WTC11 (cell line): ENCODE results near the gene ASCC1. TPM values are rescaled to one million over a fixed set of nuclear protein-coding genes. Genes with fewer than 3 reads are reported as not detected.

Source experiments
- ATAC-seq: fragments of 200-7000 bp; cut with Tn5 transposase; 2 replicates; pipeline ENCODE4 v1.10.0; 2021; ENCODE audit warnings: mild to moderate bottlenecking, moderate library complexity
- CTCF ChIA-PET: fragments of 300-600 bp; sonication (Branson Sonifier 250); formaldehyde crosslinking; loops from one replicate; lab custom pipeline; 2021; ENCODE audit warnings: antibody characterized with exemption; lab: Charles Lee
- POLR2A ChIA-PET: fragments of 350-600 bp; sonication (Branson Sonifier 250); formaldehyde crosslinking; loops from one replicate; lab custom pipeline; 2021; ENCODE audit warnings: antibody characterized with exemption; lab: Charles Lee
- DNase-seq: peaks from one replicate; pipeline ENCODE4 v3.0.0; 2021; ENCODE audit warnings: low spot score
- H3K27ac Mint-ChIP-seq: 2 replicates; pipeline ENCODE4 v1.8.0; 2021; ENCODE audit warnings: mixed read lengths
- H3K27me3 Mint-ChIP-seq: 2 replicates; pipeline ENCODE4 v1.8.0; 2021; ENCODE audit warnings: low read depth, mild to moderate bottlenecking, moderate library complexity, mixed read lengths
- H3K36me3 Mint-ChIP-seq: 2 replicates; pipeline ENCODE4 v1.8.0; 2021; ENCODE audit warnings: mixed read lengths
- H3K4me1 Mint-ChIP-seq: 2 replicates; pipeline ENCODE4 v1.8.0; 2022; ENCODE audit warnings: mixed read lengths
- H3K4me3 Mint-ChIP-seq: 2 replicates; pipeline ENCODE4 v1.8.0; 2021; ENCODE audit warnings: mild to moderate bottlenecking, moderate library complexity, mixed read lengths
- H3K9me3 Mint-ChIP-seq: 2 replicates; pipeline ENCODE4 v1.8.0; 2021; ENCODE audit warnings: mixed read lengths
- CBFB ChIP-seq: sonication (generic); formaldehyde crosslinking; IDR thresholded peaks from 2 replicates; pipeline ENCODE4 v1.8.1; 2022; ENCODE audit warnings: mild to moderate bottlenecking, low read depth, missing genetic modification reagents
- CREB1 ChIP-seq: sonication (generic); formaldehyde crosslinking; IDR thresholded peaks from 2 replicates; pipeline ENCODE4 v1.8.0; 2023; ENCODE audit warnings: mild to moderate bottlenecking, missing genetic modification reagents
- CREM ChIP-seq: sonication (generic); formaldehyde crosslinking; IDR thresholded peaks from 2 replicates; pipeline ENCODE4 v1.8.1; 2022; ENCODE audit warnings: mild to moderate bottlenecking, missing genetic modification reagents, moderate library complexity
- ESRRA ChIP-seq: sonication (generic); formaldehyde crosslinking; IDR thresholded peaks from 2 replicates; pipeline ENCODE4 v1.8.1; 2022; ENCODE audit warnings: mild to moderate bottlenecking, missing genetic modification reagents, borderline replicate concordance
- FOXP1 ChIP-seq: sonication (generic); formaldehyde crosslinking; IDR thresholded peaks from 2 replicates; pipeline ENCODE4 v1.8.0; 2022; ENCODE audit warnings: missing genetic modification reagents, mild to moderate bottlenecking, moderate library complexity, borderline replicate concordance
- GRHL2 ChIP-seq: fragments of 250-450 bp; sonication (Bioruptor Pico); IDR thresholded peaks from 2 replicates; pipeline ENCODE4 v1.8.0; 2022; ENCODE audit warnings: mild to moderate bottlenecking, moderate library complexity; ENCODE audit not compliant: insufficient replicate concordance, severe bottlenecking
- MYBL2 ChIP-seq: sonication (generic); formaldehyde crosslinking; IDR thresholded peaks from 2 replicates; pipeline ENCODE4 v1.8.1; 2023; ENCODE audit warnings: mild to moderate bottlenecking, moderate library complexity, missing genetic modification reagents
- NR1H2 ChIP-seq: sonication (generic); formaldehyde crosslinking; IDR thresholded peaks from 2 replicates; pipeline ENCODE4 v1.9.0; 2021; ENCODE audit warnings: mild to moderate bottlenecking, moderate library complexity, missing genetic modification reagents
- OVOL2 ChIP-seq: fragments of 250-450 bp; sonication (Bioruptor Pico); IDR thresholded peaks from 2 replicates; pipeline ENCODE4 v1.9.0; 2021; ENCODE audit warnings: mild to moderate bottlenecking, borderline replicate concordance
- RELA ChIP-seq: sonication (generic); formaldehyde crosslinking; IDR thresholded peaks from 2 replicates; pipeline ENCODE4 v1.8.1; 2022; ENCODE audit warnings: missing genetic modification reagents, mild to moderate bottlenecking, borderline replicate concordance
- SMAD3 ChIP-seq: sonication (generic); formaldehyde crosslinking; IDR thresholded peaks from 2 replicates; pipeline ENCODE4 v1.8.0; 2022; ENCODE audit warnings: missing genetic modification reagents, mild to moderate bottlenecking, borderline replicate concordance
- ZNF423 ChIP-seq: fragments of 250-450 bp; sonication (Bioruptor Pico); IDR thresholded peaks from 2 replicates; pipeline ENCODE4 v2.1.2; 2022; ENCODE audit warnings: mild to moderate bottlenecking, moderate library complexity
- total RNA-seq: library from RNA; stranded (reverse); gene quantifications from 3 replicates; pipeline ENCODE4 v1.2.3, GENCODE V29; 2021
- TF ChIP-seq, protein P1 (sequence below): sonication (generic); formaldehyde crosslinking; IDR thresholded peaks from 2 replicates; pipeline ENCODE4 v1.8.1; 2023; ENCODE audit warnings: mild to moderate bottlenecking, missing genetic modification reagents
- TF ChIP-seq, protein P2 (sequence below): sonication (generic); formaldehyde crosslinking; IDR thresholded peaks from 2 replicates; pipeline ENCODE4 v1.8.0; 2022; ENCODE audit warnings: mild to moderate bottlenecking, missing genetic modification reagents
- TF ChIP-seq, protein P3 (sequence below): sonication (generic); formaldehyde crosslinking; IDR thresholded peaks from 2 replicates; pipeline ENCODE4 v1.8.1; 2022; ENCODE audit warnings: low read depth, missing genetic modification reagents, borderline replicate concordance
- TF ChIP-seq, protein P4 (sequence below): sonication (generic); formaldehyde crosslinking; IDR thresholded peaks from 2 replicates; pipeline ENCODE4 v1.8.1; 2023; ENCODE audit warnings: mild to moderate bottlenecking, missing genetic modification reagents, moderate library complexity
- TF ChIP-seq, protein P5 (sequence below): sonication (generic); formaldehyde crosslinking; IDR thresholded peaks from 2 replicates; pipeline ENCODE4 v1.8.1; 2022; ENCODE audit warnings: mild to moderate bottlenecking, moderate library complexity, missing genetic modification reagents
- TF ChIP-seq, protein P6 (sequence below): sonication (generic); formaldehyde crosslinking; IDR thresholded peaks from 2 replicates; pipeline ENCODE4 v1.8.1; 2022; ENCODE audit warnings: missing genetic modification reagents, borderline replicate concordance

Gene ASCC1
- total RNA-seq, 1 experiment from 2014 or later: 30.4 TPM

DNA sequence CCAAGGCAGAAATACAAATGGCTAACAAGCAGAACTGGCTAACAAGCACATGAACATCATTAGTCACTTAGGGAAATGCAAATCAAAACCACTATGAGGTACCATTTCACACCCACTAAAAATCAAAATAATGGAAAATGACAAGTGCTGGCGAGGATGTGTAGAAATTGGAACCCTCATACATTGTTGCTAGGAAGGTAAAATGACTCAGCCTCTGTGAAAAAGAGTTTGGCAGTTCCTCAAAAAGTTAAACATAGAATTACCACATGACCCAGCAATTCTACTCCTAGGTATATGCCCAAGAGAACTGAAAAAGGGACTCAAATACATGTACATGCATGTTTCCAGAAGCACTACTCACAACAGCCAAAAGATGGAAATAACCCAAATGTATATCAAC is 53.1 kb downstream of the ASCC1 start:
- ChIA-PET CTCF (no interaction called here), POLR2A (no interaction called here)
- Mint-ChIP-seq H3K9me3 (no peaks in the 10 kb centered on the region), H3K4me3 (no peak overlapping the region), H3K27ac (no peak overlapping the region), H3K36me3 (peaks cover 3% of the 10 kb centered on the region; the same call in 1 of the 2 replicates), H3K4me1 (no peaks in the 10 kb centered on the region), H3K27me3 (no peaks in the 10 kb centered on the region)
- ATAC-seq (no peak), DNase-seq (no peak)
- TF ChIP-seq, protein P1, sequence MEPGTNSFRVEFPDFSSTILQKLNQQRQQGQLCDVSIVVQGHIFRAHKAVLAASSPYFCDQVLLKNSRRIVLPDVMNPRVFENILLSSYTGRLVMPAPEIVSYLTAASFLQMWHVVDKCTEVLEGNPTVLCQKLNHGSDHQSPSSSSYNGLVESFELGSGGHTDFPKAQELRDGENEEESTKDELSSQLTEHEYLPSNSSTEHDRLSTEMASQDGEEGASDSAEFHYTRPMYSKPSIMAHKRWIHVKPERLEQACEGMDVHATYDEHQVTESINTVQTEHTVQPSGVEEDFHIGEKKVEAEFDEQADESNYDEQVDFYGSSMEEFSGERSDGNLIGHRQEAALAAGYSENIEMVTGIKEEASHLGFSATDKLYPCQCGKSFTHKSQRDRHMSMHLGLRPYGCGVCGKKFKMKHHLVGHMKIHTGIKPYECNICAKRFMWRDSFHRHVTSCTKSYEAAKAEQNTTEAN: no peak
- TF ChIP-seq CREB1: no peak

DNA sequence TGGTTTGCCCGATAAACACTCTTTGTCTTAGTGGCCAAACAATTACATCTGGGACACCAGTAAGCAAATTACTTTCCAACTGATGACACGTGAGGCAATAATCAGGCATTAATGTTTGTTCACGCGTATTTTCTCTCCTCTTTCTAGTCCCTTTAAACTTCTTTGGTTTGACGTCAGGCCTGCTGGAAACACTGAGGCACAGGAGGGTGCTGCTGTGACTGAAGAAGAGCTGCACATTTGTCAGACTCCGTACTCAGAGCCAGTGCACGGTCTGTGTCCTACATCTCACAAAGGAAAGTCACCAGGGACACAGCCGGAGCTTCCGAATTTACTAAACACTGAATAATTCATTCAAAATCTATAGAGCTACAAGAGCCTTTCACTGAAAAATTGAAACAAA is 57.9 kb downstream of the ASCC1 start:
- no peak for ATAC-seq
- no peaks in the 10 kb centered on the region for H3K9me3 Mint-ChIP-seq
- TF ChIP-seq RELA (CRISPR knock-in tag) (no peak), OVOL2 (CRISPR knock-in tag) (no peak), FOXP1 (CRISPR knock-in tag) (no peak)
- TF ChIP-seq, protein P2, sequence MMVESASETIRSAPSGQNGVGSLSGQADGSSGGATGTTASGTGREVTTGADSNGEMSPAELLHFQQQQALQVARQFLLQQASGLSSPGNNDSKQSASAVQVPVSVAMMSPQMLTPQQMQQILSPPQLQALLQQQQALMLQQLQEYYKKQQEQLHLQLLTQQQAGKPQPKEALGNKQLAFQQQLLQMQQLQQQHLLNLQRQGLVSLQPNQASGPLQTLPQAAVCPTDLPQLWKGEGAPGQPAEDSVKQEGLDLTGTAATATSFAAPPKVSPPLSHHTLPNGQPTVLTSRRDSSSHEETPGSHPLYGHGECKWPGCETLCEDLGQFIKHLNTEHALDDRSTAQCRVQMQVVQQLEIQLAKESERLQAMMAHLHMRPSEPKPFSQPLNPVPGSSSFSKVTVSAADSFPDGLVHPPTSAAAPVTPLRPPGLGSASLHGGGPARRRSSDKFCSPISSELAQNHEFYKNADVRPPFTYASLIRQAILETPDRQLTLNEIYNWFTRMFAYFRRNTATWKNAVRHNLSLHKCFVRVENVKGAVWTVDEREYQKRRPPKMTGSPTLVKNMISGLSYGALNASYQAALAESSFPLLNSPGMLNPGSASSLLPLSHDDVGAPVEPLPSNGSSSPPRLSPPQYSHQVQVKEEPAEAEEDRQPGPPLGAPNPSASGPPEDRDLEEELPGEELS (CRISPR knock-in tag): no peak
- TF ChIP-seq, all 79 proteins: peak for 0
- no peaks in the 10 kb centered on the region for H3K4me1 Mint-ChIP-seq
- no peak overlapping the region for H3K27ac Mint-ChIP-seq
- H3K36me3 Mint-ChIP-seq: peaks cover 3% of the 10 kb centered on the region; the same call in 1 of the 2 replicates
- DNase-seq: no peak
- no peaks in the 10 kb centered on the region for H3K27me3 Mint-ChIP-seq
- ChIA-PET CTCF (interaction anchor here (1.9 kb wide), 1 partner anchor 110 kb away, joined by 8 read pairs; no protein-coding TSS in a partner anchor), POLR2A (no interaction called here)
- H3K4me3 Mint-ChIP-seq: no peak overlapping the region

DNA sequence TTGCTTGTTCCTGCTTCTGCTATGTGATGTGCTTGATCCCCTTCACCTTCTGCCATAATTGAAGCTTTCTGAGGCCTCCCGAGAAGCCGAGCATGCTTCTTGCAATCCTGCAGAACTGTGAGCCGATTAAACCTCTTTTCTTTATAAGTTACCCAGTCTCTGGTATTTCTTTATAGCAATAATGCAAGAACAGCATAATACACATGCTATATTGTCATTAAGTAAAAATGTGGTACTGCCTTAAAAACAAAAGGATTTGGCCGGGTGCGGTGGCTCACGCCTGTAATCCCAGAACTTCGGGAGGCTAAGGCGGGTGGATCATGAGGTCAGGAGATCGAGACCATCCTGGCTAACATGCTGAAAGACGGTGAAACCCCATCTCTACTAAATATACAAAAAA is 59.9 kb downstream of the ASCC1 start:
- POLR2A ChIA-PET: no interaction called here
- no peak for TF ChIP-seq CREM (CRISPR knock-in tag)
- TF ChIP-seq, protein P3, sequence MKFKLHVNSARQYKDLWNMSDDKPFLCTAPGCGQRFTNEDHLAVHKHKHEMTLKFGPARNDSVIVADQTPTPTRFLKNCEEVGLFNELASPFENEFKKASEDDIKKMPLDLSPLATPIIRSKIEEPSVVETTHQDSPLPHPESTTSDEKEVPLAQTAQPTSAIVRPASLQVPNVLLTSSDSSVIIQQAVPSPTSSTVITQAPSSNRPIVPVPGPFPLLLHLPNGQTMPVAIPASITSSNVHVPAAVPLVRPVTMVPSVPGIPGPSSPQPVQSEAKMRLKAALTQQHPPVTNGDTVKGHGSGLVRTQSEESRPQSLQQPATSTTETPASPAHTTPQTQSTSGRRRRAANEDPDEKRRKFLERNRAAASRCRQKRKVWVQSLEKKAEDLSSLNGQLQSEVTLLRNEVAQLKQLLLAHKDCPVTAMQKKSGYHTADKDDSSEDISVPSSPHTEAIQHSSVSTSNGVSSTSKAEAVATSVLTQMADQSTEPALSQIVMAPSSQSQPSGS: no peak
- no peak for TF ChIP-seq ZNF423 (CRISPR knock-in tag)
- no peak for TF ChIP-seq ESRRA
- TF ChIP-seq, protein P4, sequence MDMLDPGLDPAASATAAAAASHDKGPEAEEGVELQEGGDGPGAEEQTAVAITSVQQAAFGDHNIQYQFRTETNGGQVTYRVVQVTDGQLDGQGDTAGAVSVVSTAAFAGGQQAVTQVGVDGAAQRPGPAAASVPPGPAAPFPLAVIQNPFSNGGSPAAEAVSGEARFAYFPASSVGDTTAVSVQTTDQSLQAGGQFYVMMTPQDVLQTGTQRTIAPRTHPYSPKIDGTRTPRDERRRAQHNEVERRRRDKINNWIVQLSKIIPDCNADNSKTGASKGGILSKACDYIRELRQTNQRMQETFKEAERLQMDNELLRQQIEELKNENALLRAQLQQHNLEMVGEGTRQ: no peak
- TF ChIP-seq CBFB (CRISPR knock-in tag): no peak
- TF ChIP-seq, protein P5, sequence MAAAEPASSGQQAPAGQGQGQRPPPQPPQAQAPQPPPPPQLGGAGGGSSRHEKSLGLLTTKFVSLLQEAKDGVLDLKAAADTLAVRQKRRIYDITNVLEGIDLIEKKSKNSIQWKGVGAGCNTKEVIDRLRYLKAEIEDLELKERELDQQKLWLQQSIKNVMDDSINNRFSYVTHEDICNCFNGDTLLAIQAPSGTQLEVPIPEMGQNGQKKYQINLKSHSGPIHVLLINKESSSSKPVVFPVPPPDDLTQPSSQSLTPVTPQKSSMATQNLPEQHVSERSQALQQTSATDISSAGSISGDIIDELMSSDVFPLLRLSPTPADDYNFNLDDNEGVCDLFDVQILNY: no peak
- TF ChIP-seq SMAD3 (CRISPR knock-in tag): no peak
- TF ChIP-seq FOXP1 (CRISPR knock-in tag): no peak
- no peak for TF ChIP-seq MYBL2 (CRISPR knock-in tag)
- TF ChIP-seq, protein P6, sequence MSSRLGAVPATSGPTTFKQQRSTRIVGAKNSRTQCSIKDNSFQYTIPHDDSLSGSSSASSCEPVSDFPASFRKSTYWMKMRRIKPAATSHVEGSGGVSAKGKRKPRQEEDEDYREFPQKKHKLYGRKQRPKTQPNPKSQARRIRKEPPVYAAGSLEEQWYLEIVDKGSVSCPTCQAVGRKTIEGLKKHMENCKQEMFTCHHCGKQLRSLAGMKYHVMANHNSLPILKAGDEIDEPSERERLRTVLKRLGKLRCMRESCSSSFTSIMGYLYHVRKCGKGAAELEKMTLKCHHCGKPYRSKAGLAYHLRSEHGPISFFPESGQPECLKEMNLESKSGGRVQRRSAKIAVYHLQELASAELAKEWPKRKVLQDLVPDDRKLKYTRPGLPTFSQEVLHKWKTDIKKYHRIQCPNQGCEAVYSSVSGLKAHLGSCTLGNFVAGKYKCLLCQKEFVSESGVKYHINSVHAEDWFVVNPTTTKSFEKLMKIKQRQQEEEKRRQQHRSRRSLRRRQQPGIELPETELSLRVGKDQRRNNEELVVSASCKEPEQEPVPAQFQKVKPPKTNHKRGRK (CRISPR knock-in tag): no peak
- no peak for TF ChIP-seq GRHL2 (CRISPR knock-in tag)
- TF ChIP-seq, protein P1: no peak
- TF ChIP-seq NR1H2 (CRISPR knock-in tag): no peak
- TF ChIP-seq, all 79 proteins: peak for 0
- no peaks in the 10 kb centered on the region for H3K4me1 Mint-ChIP-seq
- CTCF ChIA-PET: interaction anchor here (0.7 kb wide), 1 partner anchor 30 kb away, joined by 3 read pairs; no protein-coding TSS in a partner anchor
- ATAC-seq (no peak), DNase-seq (no peak)
- no peak overlapping the region for H3K4me3 Mint-ChIP-seq
- H3K27me3 Mint-ChIP-seq: no peaks in the 10 kb centered on the region
- no peaks in the 10 kb centered on the region for H3K9me3 Mint-ChIP-seq
- no peak overlapping the region for H3K27ac Mint-ChIP-seq
- peaks cover 6% of the 10 kb centered on the region for H3K36me3 Mint-ChIP-seq
